GM10248 (cell line): ENCODE measurements around the gene MYO5A.

Experiments
- CTCF ChIA-PET: fragments of 300-600 bp; sonication (Branson Sonifier 250); formaldehyde crosslinking; extraction: SDS; loops from one replicate; lab custom pipeline; 2021; ENCODE audit warnings: antibody characterized with exemption; lab: Yijun Ruan, JAX
- POLR2A ChIA-PET: fragments of 350-650 bp; sonication (Branson Sonifier 250); formaldehyde crosslinking; extraction: SDS; loops from one replicate; lab custom pipeline; 2020; ENCODE audit warnings: antibody characterized with exemption; lab: Yijun Ruan, JAX
- DNase-seq: peaks from one replicate; pipeline ENCODE4 v3.0.0; 2012; ENCODE audit errors: extremely low spot score
- TF ChIP-seq, protein P1 (sequence below): IDR thresholded peaks from 2 replicates; pipeline ENCODE4 v1.5.1; 2012; ENCODE audit warnings: mild to moderate bottlenecking, low read depth; ENCODE audit errors: extremely low read depth, missing control alignments, control extremely low read depth

Gene MYO5A

GRCh38 chr15:52258461-52258860 lies 270.2 kb downstream of the MYO5A start:
- POLR2A ChIA-PET: interaction anchor here (0.6 kb wide), 1 partner anchor 513 kb away, joined by 3 read pairs; no protein-coding TSS in a partner anchor
- CTCF ChIA-PET: interaction anchor here (1.5 to 10.9 kb wide), 7 partner anchors 8 to 474 kb away, joined by 4 to 204 read pairs (median 25); no protein-coding TSS in a partner anchor
- no peak for DNase-seq
- TF ChIP-seq, protein P1, sequence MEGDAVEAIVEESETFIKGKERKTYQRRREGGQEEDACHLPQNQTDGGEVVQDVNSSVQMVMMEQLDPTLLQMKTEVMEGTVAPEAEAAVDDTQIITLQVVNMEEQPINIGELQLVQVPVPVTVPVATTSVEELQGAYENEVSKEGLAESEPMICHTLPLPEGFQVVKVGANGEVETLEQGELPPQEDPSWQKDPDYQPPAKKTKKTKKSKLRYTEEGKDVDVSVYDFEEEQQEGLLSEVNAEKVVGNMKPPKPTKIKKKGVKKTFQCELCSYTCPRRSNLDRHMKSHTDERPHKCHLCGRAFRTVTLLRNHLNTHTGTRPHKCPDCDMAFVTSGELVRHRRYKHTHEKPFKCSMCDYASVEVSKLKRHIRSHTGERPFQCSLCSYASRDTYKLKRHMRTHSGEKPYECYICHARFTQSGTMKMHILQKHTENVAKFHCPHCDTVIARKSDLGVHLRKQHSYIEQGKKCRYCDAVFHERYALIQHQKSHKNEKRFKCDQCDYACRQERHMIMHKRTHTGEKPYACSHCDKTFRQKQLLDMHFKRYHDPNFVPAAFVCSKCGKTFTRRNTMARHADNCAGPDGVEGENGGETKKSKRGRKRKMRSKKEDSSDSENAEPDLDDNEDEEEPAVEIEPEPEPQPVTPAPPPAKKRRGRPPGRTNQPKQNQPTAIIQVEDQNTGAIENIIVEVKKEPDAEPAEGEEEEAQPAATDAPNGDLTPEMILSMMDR: no peak

- TF ChIP-seq, protein P1: no peak
- ChIA-PET CTCF (interaction anchor here (1.1 to 10.9 kb wide), 15 partner anchors 8 to 475 kb away, joined by 3 to 204 read pairs (median 9); partner anchors contain the start of gene ATOSA), POLR2A (no interaction called here)
- no peak for DNase-seq
Measured at GRCh38 chr15:52257734-52258062, 271.0 kb downstream of the MYO5A start.
